ENCODE results near the gene PIK3CA.
A peak's percentile ranks its signal among the peaks of the same experiment; 100 is the strongest.

- TF ChIP-seq POLR2AphosphoS5 (IDR thresholded peaks at IDR 0.05): no peak
- TF ChIP-seq POLR2A (IDR thresholded peaks at IDR 0.05; ENCODE audit: low read depth): no peak
- no peak for TF ChIP-seq EP300 (IDR thresholded peaks at IDR 0.05)
- peak in 1 of 3 experiments; percentile 5 for TF ChIP-seq CTCF (IDR thresholded peaks at IDR 0.05)
These were observed 664 bp upstream of the PIK3CA start for GRCh38 chr3:179147514-179147872.
